Smooth muscle cell (in vitro differentiated cells): ENCODE results near the gene SLC2A10. TPM values are rescaled to one million over a fixed set of nuclear protein-coding genes. Genes with fewer than 3 reads are reported as not detected.

Source experiments
- DNase-seq: peaks from one replicate; lab custom pipeline; 2025; ENCODE audit not compliant: unreplicated experiment; lab: John Stamatoyannopoulos, UW
- H2AFZ ChIP-seq: fragments of 200-600 bp; sonication (generic); 2 replicates; pipeline ENCODE4 v1.6.0; 2016; ENCODE audit warnings: antibody characterized with exemption, low read depth, mild to moderate bottlenecking
- H3F3A ChIP-seq: fragments of 200-600 bp; sonication (generic); 2 replicates; pipeline ENCODE4 v1.6.0; 2017; ENCODE audit warnings: antibody characterized with exemption, low read depth
- H3K27ac ChIP-seq: fragments of 200-600 bp; sonication (generic); 2 replicates; pipeline ENCODE4 v1.5.1; 2016; ENCODE audit warnings: low read depth, mild to moderate bottlenecking
- H3K27me3 ChIP-seq: fragments of 200-600 bp; sonication (generic); 2 replicates; pipeline ENCODE4 v1.6.1; 2016; ENCODE audit warnings: low read depth, mild to moderate bottlenecking
- H3K36me3 ChIP-seq: fragments of 200-600 bp; sonication (generic); 2 replicates; pipeline ENCODE4 v1.5.1; 2016; ENCODE audit warnings: low read depth
- H3K4me1 ChIP-seq: fragments of 200-600 bp; sonication (generic); 2 replicates; pipeline ENCODE4 v1.5.1; 2016; ENCODE audit warnings: low read depth
- H3K4me2 ChIP-seq: fragments of 200-600 bp; sonication (generic); 2 replicates; pipeline ENCODE4 v1.6.0; 2016; ENCODE audit warnings: mild to moderate bottlenecking
- H3K4me3 ChIP-seq: fragments of 200-600 bp; sonication (generic); 2 replicates; pipeline ENCODE4 v1.5.1; 2016; ENCODE audit warnings: mild to moderate bottlenecking
- H3K79me2 ChIP-seq: fragments of 200-600 bp; sonication (generic); 2 replicates; pipeline ENCODE4 v1.6.0; 2016; ENCODE audit warnings: low read depth, mild to moderate bottlenecking
- H3K9ac ChIP-seq: fragments of 200-600 bp; sonication (generic); 2 replicates; pipeline ENCODE4 v1.6.0; 2016; ENCODE audit warnings: low read depth
- H3K9me3 ChIP-seq: fragments of 200-600 bp; sonication (generic); replicated peaks from 2 replicates; pipeline ENCODE4 v1.5.1; 2016; ENCODE audit warnings: low read depth
- H4K20me1 ChIP-seq: fragments of 200-600 bp; sonication (generic); 2 replicates; pipeline ENCODE4 v1.6.0; 2016; ENCODE audit warnings: low read depth
- CTCF ChIP-seq: fragments of 200-600 bp; sonication (generic); IDR thresholded peaks from 2 replicates; pipeline ENCODE4 v1.5.1; 2017; ENCODE audit warnings: borderline replicate concordance, mild to moderate bottlenecking, antibody characterized with exemption; ENCODE audit not compliant: insufficient read depth, poor library complexity, severe bottlenecking
- WGBS: methylation state at CpG from one replicate; pipeline ENCODE4 v1.1.7; 2016; ENCODE audit warnings: low lambda C conversion rate; 5-methylcytosine and 5-hydroxymethylcytosine counted together
- polyA plus RNA-seq: library from polyadenylated mRNA; unstranded; fragments of >200 nt; fragmentation: Nextera tagmentation; extraction: Ambion mirVana; gene quantifications from 2 replicates; pipeline ENCODE4 v1.2.1, GENCODE V29; 2016
- total RNA-seq: library from RNA; depleted of rRNA; stranded (reverse); fragments of >200 nt; gene quantifications from 2 replicates; pipeline ENCODE4 v1.2.3, GENCODE V29; 2014

Gene SLC2A10
- total and polyA plus RNA-seq, 2 experiments from 2014 or later = 40.5 to 43.7 TPM

- 32% methylated on average over 3 of the region's 4 CpGs for WGBS
- Histone ChIP-seq H3F3A (no peaks in the 10 kb centered on the region), H3K27ac (no peak overlapping the region), H3K9me3 (no peaks in the 10 kb centered on the region), H3K4me2 (peak overlapping the region; percentile 37), H3K4me3 (no peak overlapping the region), H3K27me3 (no peaks in the 10 kb centered on the region), H3K79me2 (peaks cover 15% of the 10 kb centered on the region), H3K9ac (no peak overlapping the region), H3K4me1 (peaks cover 7% of the 10 kb centered on the region), H2AFZ (no peak overlapping the region), H3K36me3 (peaks cover 2% of the 10 kb centered on the region), H4K20me1 (no peaks in the 10 kb centered on the region)
- TF ChIP-seq CTCF = no peak
- DNase-seq = no peak
Observed at GRCh38 chr20:46715292-46715756, 5.9 kb downstream of the SLC2A10 start.

- Histone ChIP-seq H4K20me1 (no peaks in the 10 kb centered on the region), H3K79me2 (no peaks in the 10 kb centered on the region), H3K9me3 (no peaks in the 10 kb centered on the region), H2AFZ (no peak overlapping the region), H3K36me3 (peaks cover 9% of the 10 kb centered on the region), H3K4me2 (no peak overlapping the region), H3F3A (no peaks in the 10 kb centered on the region), H3K27ac (no peak overlapping the region), H3K27me3 (no peaks in the 10 kb centered on the region), H3K4me1 (no peaks in the 10 kb centered on the region), H3K9ac (no peak overlapping the region), H3K4me3 (no peak overlapping the region)
- no peak for TF ChIP-seq CTCF
- no peak for DNase-seq
- WGBS = 94% methylated on average over 9 of the region's 9 CpGs
Observed at GRCh38 chr20:46717818-46718541, 8.5 kb downstream of the SLC2A10 start.

- Histone ChIP-seq H3K27me3 (no peaks in the 10 kb centered on the region), H3K27ac (no peak overlapping the region), H3K9me3 (no peaks in the 10 kb centered on the region), H3K4me1 (no peaks in the 10 kb centered on the region), H3K36me3 (peaks cover 9% of the 10 kb centered on the region), H3K4me2 (no peak overlapping the region), H3K9ac (no peak overlapping the region), H3F3A (no peaks in the 10 kb centered on the region), H4K20me1 (no peaks in the 10 kb centered on the region), H3K4me3 (no peak overlapping the region), H2AFZ (no peak overlapping the region), H3K79me2 (no peaks in the 10 kb centered on the region)
- WGBS = 96% methylated on average over 1 of the region's 1 CpG
- no peak for DNase-seq
- no peak for TF ChIP-seq CTCF
Observed at GRCh38 chr20:46720019-46720418, 10.6 kb downstream of the SLC2A10 start.

- Histone ChIP-seq H3K4me3 (no peak overlapping the region), H4K20me1 (no peaks in the 10 kb centered on the region), H3K9ac (no peak overlapping the region), H3K9me3 (no peaks in the 10 kb centered on the region), H3K79me2 (no peaks in the 10 kb centered on the region), H3F3A (no peaks in the 10 kb centered on the region), H3K27ac (no peak overlapping the region), H3K36me3 (peaks cover 9% of the 10 kb centered on the region), H3K27me3 (no peaks in the 10 kb centered on the region), H2AFZ (no peak overlapping the region), H3K4me1 (no peaks in the 10 kb centered on the region), H3K4me2 (no peak overlapping the region)
- no peak for TF ChIP-seq CTCF
- no peak for DNase-seq
Observed at GRCh38 chr20:46720776-46721425, 11.5 kb downstream of the SLC2A10 start.
